NOMO-1 treated with DMSO at 0.1 percent for 48 hours (cell line): ENCODE measurements around the gene ZFAND4.
A peak's percentile ranks its signal among the peaks of the same experiment; 100 is the strongest.
"Not testable (repeated sequence)": the region's sequence is repeated elsewhere in the genome, so short reads cannot be mapped to it uniquely, and the experiment has no call there.

Experiments
- DNase-seq: peaks from one replicate; lab custom pipeline; 2025; ENCODE audit not compliant: unreplicated experiment; lab: John Stamatoyannopoulos, UW

The ZFAND4 gene

GRCh38 chr10:45644527-45644926, 28.0 kb downstream of the ZFAND4 start:
- no peak for DNase-seq

GRCh38 chr10:45640941-45641340, 31.6 kb downstream of the ZFAND4 start:
- no peak for DNase-seq

- DNase-seq: no peak
Measured at GRCh38 chr10:45640049-45640448, 32.5 kb downstream of the ZFAND4 start.

DNA sequence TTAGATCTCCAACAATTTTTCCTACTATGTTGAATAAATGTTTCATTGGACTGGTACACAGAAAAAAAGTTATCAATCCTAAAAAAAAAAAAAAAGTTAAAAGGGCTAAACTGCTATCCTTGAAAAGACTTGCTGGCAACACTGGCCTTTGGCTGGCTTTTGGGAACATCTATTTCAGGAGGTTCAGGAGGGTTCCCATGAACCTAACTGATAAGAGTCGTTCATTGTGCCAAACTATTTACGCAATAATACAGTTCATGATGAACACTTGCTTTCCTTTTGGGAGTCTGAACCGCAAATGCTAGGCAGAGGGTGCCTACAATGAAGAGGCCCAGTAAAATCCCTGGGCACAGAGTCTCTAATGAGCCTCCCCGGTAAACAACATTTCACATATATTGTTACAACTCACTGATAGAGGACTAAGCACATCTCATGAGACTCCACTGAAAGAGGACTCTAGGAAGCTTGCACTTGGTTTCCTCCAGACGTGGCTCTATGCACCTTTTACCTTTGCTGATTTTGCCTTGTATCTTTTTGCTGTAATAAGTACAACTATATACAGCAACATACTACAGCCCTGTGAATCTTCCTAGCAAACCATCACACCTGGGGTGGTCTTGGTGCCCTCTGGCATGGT, 45.0 kb downstream of the ZFAND4 start:
- no peak for DNase-seq

- DNase-seq: no peak
Measured at GRCh38 chr10:45625879-45626278, 46.7 kb downstream of the ZFAND4 start.

DNA sequence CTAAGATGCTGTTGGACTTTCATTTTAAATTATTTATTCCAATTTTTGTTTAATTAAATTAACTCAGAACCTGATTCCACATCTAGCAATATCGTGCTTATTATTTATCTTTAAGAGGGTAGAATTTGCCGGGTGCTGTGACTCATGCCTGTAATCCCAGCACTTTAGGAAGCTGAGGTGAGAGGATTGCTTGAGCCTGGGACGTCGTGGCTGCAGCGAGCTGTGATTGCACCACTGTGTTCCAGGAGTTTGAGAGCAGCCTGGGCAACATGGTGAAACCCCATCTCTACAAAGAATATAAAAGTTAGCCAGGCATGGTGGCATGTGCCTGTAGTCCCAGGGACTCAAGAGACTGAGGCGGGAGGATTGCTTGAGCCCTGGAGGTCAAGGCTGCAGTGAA, 47.8 kb downstream of the ZFAND4 start:
- no peak for DNase-seq

DNA sequence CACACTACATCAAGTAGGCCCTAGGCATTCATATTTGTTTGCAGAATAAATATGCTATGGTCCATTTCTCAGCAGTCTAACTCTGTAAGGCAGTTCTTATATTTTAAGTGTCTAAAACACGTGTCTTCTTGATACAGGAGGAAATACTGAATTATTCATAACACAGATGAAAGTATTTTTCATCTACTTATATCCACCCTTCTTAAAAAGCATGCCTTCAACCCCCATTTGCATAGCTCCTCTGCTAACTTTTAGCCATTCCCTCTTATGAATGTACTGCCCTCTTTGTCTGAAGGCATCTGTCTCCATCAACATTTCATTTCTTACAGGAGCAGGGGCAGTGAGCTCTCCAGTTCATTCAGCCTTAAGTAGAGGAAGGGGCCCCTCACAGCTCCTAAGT, 57.7 kb downstream of the ZFAND4 start:
- no peak for DNase-seq

- DNase-seq: no peak
Measured at GRCh38 chr10:45612741-45613140, 59.8 kb downstream of the ZFAND4 start.

- DNase-seq: no peak
Measured at GRCh38 chr10:45608052-45608451, 64.5 kb downstream of the ZFAND4 start.

- DNase-seq: peak; percentile 32
Measured at GRCh38 chr10:45607276-45607675, 65.3 kb downstream of the ZFAND4 start.

GRCh38 chr10:45602836-45603235, 69.7 kb downstream of the ZFAND4 start:
- DNase-seq: no peak

DNA sequence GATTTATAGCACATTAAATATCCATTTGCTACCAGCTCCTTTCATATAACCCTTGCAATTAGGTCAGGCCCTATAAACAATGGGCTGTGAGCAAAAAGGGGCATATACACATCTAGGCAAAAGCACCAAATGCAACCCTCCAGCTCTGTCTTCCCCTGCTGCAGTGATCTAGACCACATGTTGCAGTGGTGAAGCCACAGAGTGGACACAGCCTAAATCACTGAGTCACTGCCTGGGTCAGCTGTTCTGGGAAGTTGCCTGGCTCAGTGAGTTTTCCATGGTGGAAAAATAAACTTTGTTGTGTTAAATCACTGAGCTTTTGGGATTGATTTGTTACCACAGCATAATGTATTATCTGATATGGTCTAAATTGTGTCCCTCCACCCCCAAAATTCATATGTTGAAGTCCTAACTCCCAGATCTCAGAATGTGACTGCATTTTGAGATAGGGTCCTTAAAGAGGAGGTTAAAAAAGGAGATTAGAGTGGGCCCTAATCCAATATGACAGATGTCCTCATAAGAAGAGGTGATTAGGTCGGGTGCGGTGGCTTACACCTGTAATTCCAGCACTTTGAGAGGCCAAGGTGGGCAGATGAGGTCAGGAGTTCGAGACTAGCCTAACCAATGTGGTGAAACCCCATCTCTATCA, 70.4 kb downstream of the ZFAND4 start:
- DNase-seq: no peak

- not testable (repeated sequence) for DNase-seq
Measured at GRCh38 chr10:45601254-45601930, 71.2 kb downstream of the ZFAND4 start.

- DNase-seq: not testable (repeated sequence)
Measured at GRCh38 chr10:45600337-45601253, 72.0 kb downstream of the ZFAND4 start.

- DNase-seq: no peak
Measured at GRCh38 chr10:45599646-45600045, 72.9 kb downstream of the ZFAND4 start.

GRCh38 chr10:45599021-45599603, 73.5 kb downstream of the ZFAND4 start:
- no peak for DNase-seq

- no peak for DNase-seq
Measured at GRCh38 chr10:45596526-45596925, 76.0 kb downstream of the ZFAND4 start.

GRCh38 chr10:45594276-45595157, 78.1 kb downstream of the ZFAND4 start:
- DNase-seq: peak; percentile 85

DNA sequence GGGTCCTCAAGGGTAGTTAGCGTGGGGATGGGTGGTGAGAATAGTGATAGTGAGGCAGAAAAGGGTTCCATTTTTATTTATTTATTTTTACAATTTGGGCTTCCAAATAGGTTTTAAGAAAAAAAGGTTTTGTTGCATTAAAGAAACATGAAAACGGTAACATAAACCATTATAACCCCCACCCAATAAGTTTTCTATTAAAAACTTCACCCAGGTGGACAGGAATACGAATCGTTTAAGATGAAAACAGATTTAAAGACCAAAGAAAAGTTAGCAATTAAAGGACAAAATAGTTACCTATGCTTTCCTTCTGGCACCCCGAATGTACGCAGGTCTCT, 78.7 kb downstream of the ZFAND4 start:
- DNase-seq: no peak

- DNase-seq: peak; percentile 43
Measured at GRCh38 chr10:45592926-45593325, 79.6 kb downstream of the ZFAND4 start.
